Liver (tissue), 9 donors: ENCODE data around the gene STRBP. TPM values are rescaled to one million over a fixed set of nuclear protein-coding genes. Genes with fewer than 3 reads are reported as not detected.
A peak's percentile ranks its signal among the peaks of the same experiment; 100 is the strongest.

Source experiments
- DNase-seq: peaks from one replicate; pipeline ENCODE4 v3.0.0-alpha.2; 2017; ENCODE audit warnings: low spot score
- H3K27ac ChIP-seq, 2 donors: one replicate each; pipeline ENCODE4 v1.7.0; 2013; ENCODE audit warnings: inconsistent platforms in 2 of 2, low read length in 2 of 2, control low read depth in 1 of 2, low read depth in 1 of 2, mild to moderate bottlenecking in 1 of 2
- H3K27me3 ChIP-seq, 4 donors: one replicate each; pipeline versions ENCODE4 v1.6.1 to v1.7.0; 2013; ENCODE audit warnings: low read length in 3 of 4, inconsistent platforms in 1 of 4, mild to moderate bottlenecking in 1 of 4, moderate library complexity in 1 of 4; ENCODE audit not compliant: control insufficient read depth in 4 of 4, insufficient read depth in 4 of 4
- H3K36me3 ChIP-seq, 4 donors: one replicate each; pipeline versions ENCODE4 v1.6.1 to v1.7.0; 2013; ENCODE audit warnings: low read length in 3 of 4, mild to moderate bottlenecking in 3 of 4, low read depth in 1 of 4, moderate library complexity in 1 of 4; ENCODE audit not compliant: control insufficient read depth in 4 of 4, insufficient read depth in 3 of 4
- H3K4me1 ChIP-seq, 4 donors: one replicate each; pipeline versions ENCODE4 v1.6.1 to v1.7.0; 2013; ENCODE audit warnings: low read length in 3 of 4, mild to moderate bottlenecking in 3 of 4, moderate library complexity in 1 of 4; ENCODE audit not compliant: control insufficient read depth in 4 of 4, insufficient read depth in 4 of 4
- H3K4me3 ChIP-seq, 3 donors: one replicate each; pipeline versions ENCODE4 v1.6.1 to v1.7.0; 2013; ENCODE audit warnings: low read length in 3 of 3, control low read depth in 1 of 3, low read depth in 1 of 3, mild to moderate bottlenecking in 1 of 3
- H3K9ac ChIP-seq, 2 donors: one replicate each; pipeline ENCODE4 v1.7.0; 2013; ENCODE audit warnings: low read length in 2 of 2, mild to moderate bottlenecking in 2 of 2, moderate library complexity in 2 of 2, control low read depth in 1 of 2, low read depth in 1 of 2
- H3K9me3 ChIP-seq, 4 donors: one replicate each; pipeline versions ENCODE4 v1.6.1 to v1.7.0; 2013; ENCODE audit warnings: low read length in 3 of 4; ENCODE audit not compliant: control insufficient read depth in 4 of 4
- CTCF ChIP-seq: fragments of 150-350 bp; IDR thresholded peaks from 2 replicates; pipeline ENCODE4 v1.5.1; 2017; ENCODE audit warnings: improper control_type of control experiment, low read depth, low read length; ENCODE audit not compliant: missing input control
- EGR1 ChIP-seq, 2 donors: IDR thresholded peaks; 2 replicates each; pipeline ENCODE4 v1.6.1; 2016 to 2018; ENCODE audit warnings: antibody characterized with exemption in 2 of 2, low read depth in 2 of 2
- FOXA1 ChIP-seq: IDR thresholded peaks from 2 replicates; pipeline ENCODE4 v1.6.1; 2016; ENCODE audit warnings: antibody characterized with exemption
- GABPA ChIP-seq, 2 donors: IDR thresholded peaks in 1 of 2; conservative IDR thresholded peaks in 1 of 2; 2 replicates each; pipeline ENCODE4 v1.6.1; 2016; ENCODE audit warnings: antibody characterized with exemption in 2 of 2, mild to moderate bottlenecking in 1 of 2, moderate library complexity in 1 of 2
- HNF4A ChIP-seq, 2 donors: conservative IDR thresholded peaks; 2 replicates each; pipeline ENCODE4 v1.6.1; 2016; ENCODE audit warnings: antibody characterized with exemption in 2 of 2, mild to moderate bottlenecking in 2 of 2
- HNF4G ChIP-seq: IDR thresholded peaks from 2 replicates; pipeline ENCODE4 v1.6.1; 2016; ENCODE audit warnings: antibody characterized with exemption
- JUND ChIP-seq, 2 donors: IDR thresholded peaks; 2 replicates each; pipeline ENCODE4 v1.6.1; 2016; ENCODE audit warnings: antibody characterized with exemption in 2 of 2
- NR2F2 ChIP-seq: IDR thresholded peaks from 2 replicates; pipeline ENCODE4 v1.6.1; 2016; ENCODE audit warnings: antibody characterized with exemption
- RAD21 ChIP-seq, 2 donors: IDR thresholded peaks; 2 replicates each; pipeline ENCODE4 v1.6.1; 2016; ENCODE audit warnings: antibody characterized with exemption in 2 of 2, mild to moderate bottlenecking in 2 of 2
- REST ChIP-seq: IDR thresholded peaks from 2 replicates; pipeline ENCODE4 v1.6.1; 2016; ENCODE audit warnings: antibody characterized with exemption, mild to moderate bottlenecking
- RXRA ChIP-seq, 2 donors: IDR thresholded peaks; 2 replicates each; pipeline ENCODE4 v1.6.1; 2017 to 2018; ENCODE audit warnings: antibody characterized with exemption in 2 of 2, mild to moderate bottlenecking in 1 of 2
- SP1 ChIP-seq: IDR thresholded peaks from 2 replicates; pipeline ENCODE4 v1.6.1; 2018; ENCODE audit warnings: antibody characterized with exemption, mild to moderate bottlenecking
- TAF1 ChIP-seq: conservative IDR thresholded peaks from 2 replicates; pipeline ENCODE4 v1.6.1; 2016; ENCODE audit warnings: antibody characterized with exemption, mild to moderate bottlenecking
- YY1 ChIP-seq: IDR thresholded peaks from 2 replicates; pipeline ENCODE4 v1.6.1; 2016; ENCODE audit warnings: antibody characterized with exemption, mild to moderate bottlenecking
- ZBTB33 ChIP-seq: IDR thresholded peaks from 2 replicates; pipeline ENCODE4 v1.6.1; 2016; ENCODE audit warnings: antibody characterized with exemption
- WGBS: extraction: QIAGEN DNeasy Blood & Tissue Kit; methylation state at CpG from one replicate; pipeline ENCODE4 v1.1.7; 2013; 5-methylcytosine and 5-hydroxymethylcytosine counted together
- polyA plus RNA-seq, 2 donors: library from polyadenylated mRNA; stranded (reverse) in 1 of 2; unstranded in 1 of 2; fragments of 200-250 nt in 1 of 2; fragments of >200 nt in 1 of 2; fragmentation: Nextera tagmentation in 1 of 2; extraction: Ambion mirVana in 1 of 2; gene quantifications; one replicate each; pipeline versions ENCODE4 v1.2.1 to v1.2.3, GENCODE V29; 2013 to 2015
- total RNA-seq, 2 donors: library from RNA; depleted of rRNA; stranded (reverse); fragments of >200 nt; gene quantifications; one replicate each; pipeline ENCODE4 v1.2.3, GENCODE V29; 2014
- donor health status: healthy.
- donor health status: healthy.
- donor health status: healthy.
- donor health status: healthy.
- donor health status: healthy.

Gene STRBP
- total and polyA plus RNA-seq, 4 donors = 4.3 to 17.2 (median 8.5) TPM

- Histone ChIP-seq H3K27ac (no peak overlapping the region), H3K36me3 (peaks cover 0 to 11% (median 0%) of the 10 kb centered on the region in 4 donors), H3K9ac (no peak overlapping the region), H3K4me1 (peaks cover 0 to 2% (median 0%) of the 10 kb centered on the region in 4 donors), H3K9me3 (no peaks in the 10 kb centered on the region), H3K27me3 (no peaks in the 10 kb centered on the region), H3K4me3 (no peak overlapping the region)
- DNase-seq = no peak
- TF ChIP-seq RXRA (IDR thresholded peaks at IDR 0.05) (peak in 1 of 2 donors; percentile 16), TAF1 (no peak)
- 96% methylated on average over 1 of the region's 1 CpG for WGBS
Observed at GRCh38 chr9:123129423-123129822, 139.0 kb downstream of the STRBP start.

GRCh38 chr9:123128591-123128990 is 139.8 kb downstream of the STRBP start:
- Histone ChIP-seq H3K4me3 (no peak overlapping the region), H3K27me3 (no peaks in the 10 kb centered on the region), H3K36me3 (peaks cover 0 to 11% (median 0%) of the 10 kb centered on the region in 4 donors), H3K4me1 (peaks cover 0 to 2% (median 0%) of the 10 kb centered on the region in 4 donors), H3K27ac (no peak overlapping the region), H3K9ac (no peak overlapping the region), H3K9me3 (no peaks in the 10 kb centered on the region)
- 97% methylated on average over 4 of the region's 4 CpGs for WGBS
- no peak for TF ChIP-seq GABPA (IDR thresholded peaks at IDR 0.05 in 1 of 2, conservative IDR thresholded peaks at IDR 0.05 in 1 of 2)
- no peak for TF ChIP-seq SP1
- no peak for TF ChIP-seq EGR1 (IDR thresholded peaks at IDR 0.05; ENCODE audit: low read depth in 2 of 2)
- no peak for TF ChIP-seq NR2F2
- TF ChIP-seq RAD21 (IDR thresholded peaks at IDR 0.05) = no peak
- no peak for TF ChIP-seq JUND (IDR thresholded peaks at IDR 0.05)
- TF ChIP-seq FOXA1 = no peak
- no peak for TF ChIP-seq ZBTB33
- no peak for TF ChIP-seq CTCF
- no peak for TF ChIP-seq TAF1
- DNase-seq = no peak

GRCh38 chr9:123127512-123128075 is 140.8 kb downstream of the STRBP start:
- no peaks in the 10 kb centered on the region for H3K9me3 ChIP-seq
- DNase-seq = no peak
- WGBS = 87% methylated on average over 3 of the region's 3 CpGs
- H3K27me3 ChIP-seq = no peaks in the 10 kb centered on the region
- peaks cover 0 to 2% (median 0%) of the 10 kb centered on the region in 4 donors for H3K4me1 ChIP-seq
- no peak overlapping the region for H3K27ac ChIP-seq
- H3K36me3 ChIP-seq = peaks cover 0 to 11% (median 0%) of the 10 kb centered on the region in 4 donors
- H3K9ac ChIP-seq = no peak overlapping the region
- no peak overlapping the region for H3K4me3 ChIP-seq
- no peak for TF ChIP-seq REST
- no peak for TF ChIP-seq JUND (IDR thresholded peaks at IDR 0.05)
- no peak for TF ChIP-seq TAF1
- no peak for TF ChIP-seq EGR1 (IDR thresholded peaks at IDR 0.05; ENCODE audit: low read depth in 2 of 2)
- no peak for TF ChIP-seq YY1
- no peak for TF ChIP-seq HNF4A (conservative IDR thresholded peaks at IDR 0.05)
- TF ChIP-seq HNF4G = no peak
- TF ChIP-seq CTCF = no peak
- no peak for TF ChIP-seq ZBTB33
- no peak for TF ChIP-seq RAD21 (IDR thresholded peaks at IDR 0.05)
- TF ChIP-seq GABPA (IDR thresholded peaks at IDR 0.05 in 1 of 2, conservative IDR thresholded peaks at IDR 0.05 in 1 of 2) = no peak
- TF ChIP-seq NR2F2 = no peak
